Measurements from ENCODE around the gene SPOUT1. TPM values are rescaled to one million over a fixed set of nuclear protein-coding genes. Genes with fewer than 3 reads are reported as not detected.

Gene SPOUT1
- total and polyA plus RNA-seq, 2 of the 13 experiments (the other 11 are each of a cell fraction or from before 2014, with no cell fraction given): 39.0 to 45.8 TPM

GRCh38 chr9:128845186-128845931 lies 15.8 kb upstream of the SPOUT1 start (continued):
- TF ChIP-seq RERE (CRISPR knock-in tag; IDR thresholded peaks at IDR 0.05; ENCODE audit: low read depth) (no peak), ZC3H4 (CRISPR knock-in tag; IDR thresholded peaks at IDR 0.05; ENCODE audit: borderline replicate concordance) (no peak), HCFC1 (IDR thresholded peaks at IDR 0.05; ENCODE audit: low read depth, low read length) (no peak), MIXL1 (CRISPR knock-in tag; IDR thresholded peaks at IDR 0.05) (no peak), ZNF703 (CRISPR knock-in tag; IDR thresholded peaks at IDR 0.05; ENCODE audit: borderline replicate concordance) (no peak), SCMH1 (CRISPR knock-in tag; IDR thresholded peaks at IDR 0.05; ENCODE audit: borderline replicate concordance) (no peak), ZNF510 (CRISPR knock-in tag; IDR thresholded peaks at IDR 0.05; ENCODE audit: low read depth) (no peak), ZSCAN31 (CRISPR knock-in tag; IDR thresholded peaks at IDR 0.05; ENCODE audit: low read depth) (no peak), ZNF441 (CRISPR knock-in tag; IDR thresholded peaks at IDR 0.05; ENCODE audit: borderline replicate concordance) (no peak), ZNF780A (CRISPR knock-in tag; IDR thresholded peaks at IDR 0.05) (no peak), NR1H2 (CRISPR knock-in tag; IDR thresholded peaks at IDR 0.05; ENCODE audit: borderline replicate concordance, low read depth) (no peak), MYNN (CRISPR knock-in tag; IDR thresholded peaks at IDR 0.05; ENCODE audit: low read depth) (no peak), SMAD1 (CRISPR knock-in tag; IDR thresholded peaks at IDR 0.05; ENCODE audit: borderline replicate concordance, low read depth) (peak; percentile 63; the same call in 1 of the 2 replicates), ZFP36L2 (CRISPR knock-in tag; IDR thresholded peaks at IDR 0.05) (no peak), ERF (CRISPR knock-in tag; IDR thresholded peaks at IDR 0.05) (0 out of 2 replicates have a peak, but pooled peaks have one; percentile 25), MXD4 (CRISPR knock-in tag; IDR thresholded peaks at IDR 0.05) (no peak), TOE1 (CRISPR knock-in tag; IDR thresholded peaks at IDR 0.05) (no peak), CEBPB (IDR thresholded peaks at IDR 0.05; ENCODE audit: borderline replicate concordance, low read depth, low read length) (no peak), ZNF776 (CRISPR knock-in tag; IDR thresholded peaks at IDR 0.05) (no peak)
- TF ChIP-seq, protein P1, sequence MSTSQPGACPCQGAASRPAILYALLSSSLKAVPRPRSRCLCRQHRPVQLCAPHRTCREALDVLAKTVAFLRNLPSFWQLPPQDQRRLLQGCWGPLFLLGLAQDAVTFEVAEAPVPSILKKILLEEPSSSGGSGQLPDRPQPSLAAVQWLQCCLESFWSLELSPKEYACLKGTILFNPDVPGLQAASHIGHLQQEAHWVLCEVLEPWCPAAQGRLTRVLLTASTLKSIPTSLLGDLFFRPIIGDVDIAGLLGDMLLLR (CRISPR knock-in tag; IDR thresholded peaks at IDR 0.05): no peak
- TF ChIP-seq, protein P2, sequence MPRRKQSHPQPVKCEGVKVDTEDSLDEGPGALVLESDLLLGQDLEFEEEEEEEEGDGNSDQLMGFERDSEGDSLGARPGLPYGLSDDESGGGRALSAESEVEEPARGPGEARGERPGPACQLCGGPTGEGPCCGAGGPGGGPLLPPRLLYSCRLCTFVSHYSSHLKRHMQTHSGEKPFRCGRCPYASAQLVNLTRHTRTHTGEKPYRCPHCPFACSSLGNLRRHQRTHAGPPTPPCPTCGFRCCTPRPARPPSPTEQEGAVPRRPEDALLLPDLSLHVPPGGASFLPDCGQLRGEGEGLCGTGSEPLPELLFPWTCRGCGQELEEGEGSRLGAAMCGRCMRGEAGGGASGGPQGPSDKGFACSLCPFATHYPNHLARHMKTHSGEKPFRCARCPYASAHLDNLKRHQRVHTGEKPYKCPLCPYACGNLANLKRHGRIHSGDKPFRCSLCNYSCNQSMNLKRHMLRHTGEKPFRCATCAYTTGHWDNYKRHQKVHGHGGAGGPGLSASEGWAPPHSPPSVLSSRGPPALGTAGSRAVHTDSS (CRISPR knock-in tag; conservative IDR thresholded peaks at IDR 0.05): no peak
- TF ChIP-seq, protein P3, sequence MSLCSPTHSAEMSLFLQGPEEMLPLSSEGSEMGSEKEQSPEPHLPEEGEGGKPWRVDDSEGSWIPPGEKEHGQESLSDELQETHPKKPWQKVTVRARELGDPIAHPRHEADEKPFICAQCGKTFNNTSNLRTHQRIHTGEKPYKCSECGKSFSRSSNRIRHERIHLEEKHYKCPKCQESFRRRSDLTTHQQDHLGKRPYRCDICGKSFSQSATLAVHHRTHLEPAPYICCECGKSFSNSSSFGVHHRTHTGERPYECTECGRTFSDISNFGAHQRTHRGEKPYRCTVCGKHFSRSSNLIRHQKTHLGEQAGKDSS (CRISPR knock-in tag; IDR thresholded peaks at IDR 0.05; ENCODE audit: borderline replicate concordance, low read depth): no peak
